Measurements from ENCODE around the gene TNPO1. TPM values are rescaled to one million over a fixed set of nuclear protein-coding genes. Genes with fewer than 3 reads are reported as not detected.

TNPO1 gene
- total and polyA plus RNA-seq, 2 of the 8 experiments (the other 6 are each of a cell fraction or from before 2014, with no cell fraction given), result 38.5 to 211 TPM

DNA sequence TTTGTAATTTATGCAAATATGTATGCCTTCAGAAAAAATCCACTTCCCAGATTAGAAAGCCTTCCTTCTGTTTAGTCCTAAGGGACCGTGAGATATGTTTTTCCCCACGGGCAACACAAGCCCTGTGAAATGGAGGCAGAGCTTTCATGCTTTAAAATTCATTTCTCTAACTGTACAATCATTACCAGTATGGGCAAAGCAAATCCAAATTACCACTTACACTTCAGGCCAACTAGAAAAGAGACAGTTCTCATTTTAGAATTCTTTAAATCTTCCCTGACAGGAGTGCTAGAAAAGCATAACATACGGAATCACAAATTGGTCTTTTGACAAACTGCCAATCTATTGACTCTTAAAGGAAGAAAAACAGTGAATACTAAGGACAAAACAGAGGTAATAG is 20.5 kb upstream of the TNPO1 start (continued):
- TF ChIP-seq, protein P1, sequence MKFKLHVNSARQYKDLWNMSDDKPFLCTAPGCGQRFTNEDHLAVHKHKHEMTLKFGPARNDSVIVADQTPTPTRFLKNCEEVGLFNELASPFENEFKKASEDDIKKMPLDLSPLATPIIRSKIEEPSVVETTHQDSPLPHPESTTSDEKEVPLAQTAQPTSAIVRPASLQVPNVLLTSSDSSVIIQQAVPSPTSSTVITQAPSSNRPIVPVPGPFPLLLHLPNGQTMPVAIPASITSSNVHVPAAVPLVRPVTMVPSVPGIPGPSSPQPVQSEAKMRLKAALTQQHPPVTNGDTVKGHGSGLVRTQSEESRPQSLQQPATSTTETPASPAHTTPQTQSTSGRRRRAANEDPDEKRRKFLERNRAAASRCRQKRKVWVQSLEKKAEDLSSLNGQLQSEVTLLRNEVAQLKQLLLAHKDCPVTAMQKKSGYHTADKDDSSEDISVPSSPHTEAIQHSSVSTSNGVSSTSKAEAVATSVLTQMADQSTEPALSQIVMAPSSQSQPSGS (IDR thresholded peaks at IDR 0.05; ENCODE audit: low read length), result no peak
- TF ChIP-seq RAD21 (IDR thresholded peaks at IDR 0.05 in 1 of 2, conservative IDR thresholded peaks at IDR 0.05 in 1 of 2; ENCODE audit: low read depth in 2 of 2, low read length in 2 of 2), result no peak

All from H1 (cell line).